Stimulated activated CD8-positive, alpha-beta memory T cell treated with anti-CD3 and anti-CD28 coated beads, Interleukin-7, amount 100 ng/mL, for 4 hours (primary cell): ENCODE data around the gene PRSS12.
"Not testable (repeated sequence)": the region's sequence is repeated elsewhere in the genome, so short reads cannot be mapped to it uniquely, and the experiment has no call there.

ENCODE experiments used
- DNase-seq, 2 donors: peaks; one replicate each; pipeline ENCODE4 v3.0.0-alpha.2; 2020; ENCODE audit warnings: low read depth in 2 of 2

PRSS12 gene

GRCh38 chr4:118278473-118279274 is 74.1 kb downstream of the PRSS12 start:
- peak; percentile 98 for DNase-seq

GRCh38 chr4:118277243-118277642 is 75.6 kb downstream of the PRSS12 start:
- DNase-seq = no peak

- DNase-seq = no peak
These were observed 76.2 kb downstream of the PRSS12 start for GRCh38 chr4:118276580-118276979.

GRCh38 chr4:118273642-118274041 is 79.2 kb downstream of the PRSS12 start:
- DNase-seq = no peak

GRCh38 chr4:118271788-118272187 is 81.0 kb downstream of the PRSS12 start:
- DNase-seq = no peak

- no peak for DNase-seq
These were observed 82.3 kb downstream of the PRSS12 start for GRCh38 chr4:118270492-118270891.

GRCh38 chr4:118268780-118269179 is 84.0 kb downstream of the PRSS12 start:
- DNase-seq = no peak

- not testable (repeated sequence) for DNase-seq
These were observed 86.7 kb downstream of the PRSS12 start for GRCh38 chr4:118266145-118266496.

GRCh38 chr4:118265312-118266144 is 87.3 kb downstream of the PRSS12 start:
- no peak for DNase-seq

GRCh38 chr4:118264096-118264495 is 88.7 kb downstream of the PRSS12 start:
- no peak for DNase-seq

GRCh38 chr4:118260309-118260708 is 92.5 kb downstream of the PRSS12 start:
- no peak for DNase-seq

- DNase-seq = no peak
These were observed 93.7 kb downstream of the PRSS12 start for GRCh38 chr4:118259111-118259510.

GRCh38 chr4:118254368-118254767 is 98.4 kb downstream of the PRSS12 start:
- no peak for DNase-seq

GRCh38 chr4:118249890-118250289 is 102.9 kb downstream of the PRSS12 start:
- no peak for DNase-seq

- DNase-seq = no peak
These were observed 115.3 kb downstream of the PRSS12 start for GRCh38 chr4:118237531-118237930.

- no peak for DNase-seq
These were observed 117.2 kb downstream of the PRSS12 start for GRCh38 chr4:118235566-118236120.
